SK-N-MC (cell line): ENCODE measurements around the gene ITPR2.

ENCODE experiments used
- DNase-seq: peaks from one replicate; pipeline ENCODE4 v3.0.0-alpha.2; 2011; ENCODE audit warnings: low read depth, low spot score
- H3K27ac ChIP-seq: fragments of 200-600 bp; sonication (generic); 2 replicates; pipeline ENCODE4 v1.5.1; 2016; ENCODE audit warnings: mixed run types
- H3K36me3 ChIP-seq: fragments of 200-600 bp; sonication (generic); 2 replicates; pipeline ENCODE4 v1.6.1; 2017; ENCODE audit warnings: antibody characterized with exemption, low read length, mixed read lengths; ENCODE audit not compliant: insufficient read depth
- H3K4me3 ChIP-seq: fragments of 200-600 bp; sonication (generic); 2 replicates; pipeline ENCODE4 v1.5.1; 2016
- H3K9ac ChIP-seq: fragments of 200-600 bp; sonication (generic); 2 replicates; pipeline ENCODE4 v1.8.0; 2017; ENCODE audit warnings: mixed run types, mixed read lengths; ENCODE audit not compliant: insufficient read length
- H3K9me3 ChIP-seq: fragments of 200-600 bp; sonication (generic); 2 replicates; pipeline ENCODE4 v1.6.1; 2017; ENCODE audit warnings: low read depth, mild to moderate bottlenecking, antibody characterized with exemption, low read length, moderate library complexity, mixed read lengths
- EZH2 ChIP-seq: fragments of 200-600 bp; sonication (generic); IDR thresholded peaks from one replicate; pipeline ENCODE4 v1.6.1; 2017; ENCODE audit warnings: antibody characterized with exemption
- FOXP2 ChIP-seq: optimal IDR thresholded peaks from 2 replicates; pipeline ENCODE3; 2011; ENCODE audit warnings: mild to moderate bottlenecking, moderate library complexity; ENCODE audit not compliant: insufficient read depth; ENCODE audit errors: extremely low read length, control extremely low read depth
- POLR2AphosphoS5 ChIP-seq: IDR thresholded peaks from 2 replicates; pipeline ENCODE4 v1.6.1; 2012; ENCODE audit warnings: mild to moderate bottlenecking, low read depth, low read length, borderline replicate concordance

Gene ITPR2

DNA sequence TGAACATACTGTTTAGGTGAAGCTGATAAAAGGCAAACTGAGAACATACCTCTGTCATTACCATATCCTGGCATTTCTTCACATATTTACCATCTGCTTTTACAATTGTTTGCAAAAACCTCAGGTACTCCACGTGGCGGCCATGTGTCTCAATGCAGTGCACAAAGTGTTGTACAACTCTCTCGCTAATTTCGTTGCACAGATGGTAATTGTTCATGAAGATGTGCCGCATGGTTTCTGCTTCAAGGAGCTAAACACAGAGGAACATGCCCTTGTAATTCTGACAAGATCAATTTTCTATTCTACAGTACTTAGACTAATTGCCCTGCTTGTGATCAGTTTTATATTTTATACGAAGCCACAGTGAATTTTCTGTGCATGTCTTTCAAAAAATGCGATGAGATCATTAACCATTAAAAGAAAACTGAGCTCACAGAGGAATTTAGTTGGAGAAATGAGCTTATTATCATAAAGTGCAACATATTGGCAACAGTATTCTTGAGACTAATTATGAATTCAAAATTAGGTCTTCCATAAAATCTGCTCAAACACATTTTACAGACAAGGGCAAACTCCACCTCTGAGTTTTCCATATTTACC, 233.8 kb downstream of the ITPR2 start:
- no peak for TF ChIP-seq POLR2AphosphoS5
- TF ChIP-seq EZH2: no peak
- no peak for TF ChIP-seq FOXP2
- Histone ChIP-seq H3K4me3 (no peak overlapping the region), H3K9me3 (no peaks in the 10 kb centered on the region), H3K9ac (no peak overlapping the region), H3K36me3 (no peaks in the 10 kb centered on the region), H3K27ac (no peak overlapping the region)
- DNase-seq: no peak

DNA sequence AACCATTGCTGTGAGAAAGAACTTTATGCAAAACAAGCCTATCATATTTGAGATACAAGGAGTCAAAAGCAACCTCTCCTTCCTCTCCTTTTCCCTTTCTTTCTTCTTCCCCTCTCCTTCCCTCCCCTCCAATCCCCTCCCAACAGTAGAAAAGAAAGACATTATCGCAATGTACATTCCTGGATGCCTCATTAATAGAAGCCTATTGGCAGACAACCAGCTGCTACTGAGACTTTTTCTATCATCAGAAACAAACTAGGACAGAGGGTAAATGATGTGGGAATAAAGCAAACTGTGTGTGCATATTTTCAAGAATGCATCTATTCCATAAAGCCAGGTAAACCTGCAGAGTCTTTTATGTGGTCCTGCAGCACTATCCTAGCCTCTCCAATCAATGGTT, 237.2 kb downstream of the ITPR2 start:
- TF ChIP-seq EZH2: no peak
- TF ChIP-seq FOXP2: no peak
- TF ChIP-seq POLR2AphosphoS5: no peak
- H3K36me3 ChIP-seq: no peaks in the 10 kb centered on the region
- no peak overlapping the region for H3K4me3 ChIP-seq
- H3K9ac ChIP-seq: no peak overlapping the region
- H3K27ac ChIP-seq: no peak overlapping the region
- DNase-seq: no peak
- no peaks in the 10 kb centered on the region for H3K9me3 ChIP-seq

DNA sequence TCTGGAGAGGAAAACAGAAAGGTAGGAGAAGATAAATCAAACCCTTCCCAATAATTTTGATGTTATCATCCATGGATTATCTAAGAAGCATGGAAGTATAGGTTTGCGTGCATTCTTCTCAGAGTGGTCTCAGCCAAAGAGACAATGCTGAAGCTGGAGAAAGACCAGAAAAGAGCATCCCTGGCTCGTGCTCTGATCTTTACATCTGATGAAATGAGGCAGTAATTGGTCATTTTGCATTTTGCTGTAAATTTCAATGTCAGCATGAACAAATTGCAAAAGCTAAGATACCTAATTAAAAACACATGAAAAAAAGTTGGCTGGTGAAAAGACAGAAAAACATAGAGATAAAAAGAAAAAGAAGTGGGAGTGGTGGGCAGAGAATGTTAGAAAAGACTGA, 252.4 kb downstream of the ITPR2 start:
- H3K9ac ChIP-seq: no peak overlapping the region
- no peak overlapping the region for H3K4me3 ChIP-seq
- no peak for DNase-seq
- no peaks in the 10 kb centered on the region for H3K9me3 ChIP-seq
- no peaks in the 10 kb centered on the region for H3K36me3 ChIP-seq
- TF ChIP-seq POLR2AphosphoS5: no peak
- TF ChIP-seq FOXP2: no peak
- TF ChIP-seq EZH2: no peak
- no peak overlapping the region for H3K27ac ChIP-seq

DNA sequence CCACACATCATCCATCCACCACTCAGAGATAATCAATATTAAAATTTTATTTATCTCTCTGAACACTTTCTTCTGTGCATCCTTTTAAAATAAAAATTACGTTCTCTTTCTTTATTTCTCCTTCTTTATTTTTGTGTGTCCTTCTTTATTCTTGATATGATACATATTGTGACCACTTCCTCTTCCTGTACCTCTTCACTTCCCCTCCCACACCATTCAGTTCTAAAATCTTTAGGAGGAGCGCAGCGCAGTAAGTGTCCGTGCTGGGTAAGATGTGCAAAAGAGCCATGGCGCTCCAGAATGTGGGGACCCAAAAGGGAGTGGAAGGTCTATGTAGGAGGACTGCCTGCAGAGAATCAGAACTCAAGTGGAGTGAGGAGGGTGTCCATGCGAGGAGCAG, 256.7 kb downstream of the ITPR2 start:
- Histone ChIP-seq H3K9me3 (no peaks in the 10 kb centered on the region), H3K9ac (no peak overlapping the region), H3K36me3 (no peaks in the 10 kb centered on the region), H3K4me3 (no peak overlapping the region), H3K27ac (no peak overlapping the region)
- TF ChIP-seq EZH2 (no peak), FOXP2 (no peak), POLR2AphosphoS5 (no peak)
- no peak for DNase-seq

DNA sequence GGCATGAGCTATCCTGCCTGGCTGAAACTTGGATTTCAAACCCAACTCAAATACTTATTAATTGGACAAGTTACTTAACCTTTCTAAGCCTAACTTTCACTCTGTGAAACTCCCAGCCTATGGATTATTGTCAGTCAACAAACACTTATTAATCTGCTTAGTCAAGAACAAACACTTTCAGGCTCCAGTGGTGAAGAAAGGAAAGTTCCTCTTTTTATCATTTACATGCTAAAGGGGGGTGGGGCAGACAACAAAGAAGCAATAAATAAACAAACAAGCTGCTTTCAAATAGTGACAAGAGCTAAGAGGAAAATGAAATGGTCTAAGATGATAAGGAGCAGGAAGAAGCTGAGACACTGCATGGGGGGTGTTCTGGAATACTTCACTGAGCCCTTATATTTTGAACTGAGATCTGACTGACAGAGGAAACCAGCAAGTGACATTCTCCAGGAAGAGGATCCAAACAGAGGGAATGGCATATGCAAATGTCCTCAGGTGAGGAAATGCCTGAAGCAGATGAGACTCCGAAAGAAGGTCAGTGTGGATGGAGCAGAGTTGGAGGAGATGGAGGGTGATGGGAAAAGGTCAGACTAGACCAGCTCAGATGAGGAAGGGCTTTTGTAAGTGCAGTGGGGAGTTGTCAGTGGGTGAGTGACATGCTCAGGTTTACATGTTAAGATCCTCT, 259.6 kb downstream of the ITPR2 start:
- Histone ChIP-seq H3K36me3 (no peaks in the 10 kb centered on the region), H3K4me3 (no peak overlapping the region), H3K9ac (no peak overlapping the region), H3K9me3 (no peaks in the 10 kb centered on the region), H3K27ac (no peak overlapping the region)
- no peak for TF ChIP-seq FOXP2
- no peak for TF ChIP-seq EZH2
- TF ChIP-seq POLR2AphosphoS5: no peak
- DNase-seq: no peak

DNA sequence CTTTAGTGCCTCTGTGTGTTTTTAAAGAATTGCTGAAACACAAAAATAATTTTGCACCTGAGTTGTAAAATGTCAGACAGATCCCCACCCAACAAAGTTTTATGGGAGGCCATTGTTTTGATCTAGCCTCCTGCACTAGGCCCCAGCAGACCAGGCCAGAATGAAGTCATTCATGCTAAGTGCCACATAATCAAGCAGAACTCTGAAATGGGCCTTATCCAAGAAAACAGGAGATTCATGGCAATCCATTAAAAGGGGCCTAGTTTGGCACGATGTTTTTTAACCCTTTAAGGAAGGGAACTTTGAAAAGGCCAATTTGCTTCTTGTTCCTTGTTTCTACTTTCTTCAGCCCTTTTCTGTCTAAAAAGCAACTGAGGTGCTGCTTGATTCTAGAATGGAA, 260.9 kb downstream of the ITPR2 start:
- no peak for TF ChIP-seq EZH2
- TF ChIP-seq FOXP2: no peak
- TF ChIP-seq POLR2AphosphoS5: no peak
- no peak for DNase-seq
- Histone ChIP-seq H3K9ac (no peak overlapping the region), H3K4me3 (no peak overlapping the region), H3K36me3 (no peaks in the 10 kb centered on the region), H3K27ac (no peak overlapping the region), H3K9me3 (no peaks in the 10 kb centered on the region)

DNA sequence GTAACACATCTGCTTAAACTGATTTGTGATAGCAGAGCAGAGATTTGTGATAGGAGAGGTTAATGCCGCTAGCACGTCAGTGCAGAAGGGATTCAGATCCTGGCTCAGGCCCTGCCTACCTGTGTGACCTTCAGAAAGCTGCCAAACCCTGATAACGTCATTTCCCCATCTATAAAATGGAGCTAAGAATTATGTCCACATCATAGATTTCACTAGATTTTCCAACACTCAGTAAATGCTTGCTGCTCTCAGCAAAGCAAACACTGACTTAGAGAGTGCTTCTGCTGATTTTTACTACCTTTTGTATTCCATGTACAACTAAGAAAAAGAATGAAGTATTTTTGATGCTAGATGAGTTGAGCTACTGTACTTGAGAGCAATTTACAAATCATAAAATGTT, 261.4 kb downstream of the ITPR2 start:
- no peaks in the 10 kb centered on the region for H3K36me3 ChIP-seq
- no peaks in the 10 kb centered on the region for H3K9me3 ChIP-seq
- no peak overlapping the region for H3K27ac ChIP-seq
- H3K9ac ChIP-seq: no peak overlapping the region
- H3K4me3 ChIP-seq: no peak overlapping the region
- no peak for DNase-seq
- TF ChIP-seq FOXP2 (no peak), EZH2 (no peak), POLR2AphosphoS5 (no peak)

DNA sequence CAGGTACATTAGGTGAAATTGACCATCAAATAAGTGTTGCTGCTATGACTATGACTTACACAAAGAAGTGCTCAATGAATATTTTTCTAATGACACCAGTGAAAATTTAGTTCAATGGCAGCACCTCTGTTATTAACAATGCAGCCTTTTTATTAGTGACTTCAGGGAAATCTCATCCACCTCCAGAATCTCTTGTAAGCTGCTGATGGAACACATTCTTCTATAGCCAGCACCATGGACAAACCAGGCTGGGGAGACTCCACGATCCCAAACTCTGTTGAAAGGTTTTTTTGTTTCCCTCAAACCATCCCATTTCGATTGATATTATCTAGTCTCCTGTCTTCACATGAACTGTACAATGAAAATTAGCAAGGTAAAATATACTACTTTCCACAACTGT, 265.9 kb downstream of the ITPR2 start:
- Histone ChIP-seq H3K36me3 (no peaks in the 10 kb centered on the region), H3K27ac (no peak overlapping the region), H3K4me3 (no peak overlapping the region), H3K9ac (no peak overlapping the region), H3K9me3 (no peaks in the 10 kb centered on the region)
- no peak for TF ChIP-seq POLR2AphosphoS5
- TF ChIP-seq FOXP2: no peak
- no peak for TF ChIP-seq EZH2
- DNase-seq: no peak

DNA sequence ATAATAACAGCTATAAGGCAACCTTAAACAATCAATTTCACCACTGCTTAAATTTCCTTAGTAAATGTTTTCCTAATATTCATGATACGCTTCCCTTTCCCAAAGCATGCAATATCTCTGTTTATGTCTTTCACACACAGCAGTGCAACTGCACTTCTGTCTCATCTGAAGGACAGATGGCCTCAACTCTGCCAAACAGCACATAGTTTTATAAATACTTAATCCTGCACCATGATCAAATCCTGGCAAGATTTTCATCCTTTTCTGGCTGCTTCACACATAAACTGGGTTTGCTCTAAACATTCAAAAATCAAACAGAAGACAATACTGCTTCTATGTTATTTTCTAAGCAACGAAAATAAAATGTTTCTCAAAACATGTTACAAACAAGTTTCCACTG, 266.3 kb downstream of the ITPR2 start:
- Histone ChIP-seq H3K36me3 (no peaks in the 10 kb centered on the region), H3K9me3 (no peaks in the 10 kb centered on the region), H3K27ac (no peak overlapping the region), H3K4me3 (no peak overlapping the region), H3K9ac (no peak overlapping the region)
- TF ChIP-seq FOXP2 (no peak), POLR2AphosphoS5 (no peak), EZH2 (no peak)
- no peak for DNase-seq
